Cardiac muscle cell (in vitro differentiated cells and primary cell): ENCODE data around the gene CD55. TPM values are rescaled to one million over a fixed set of nuclear protein-coding genes. Genes with fewer than 3 reads are reported as not detected.
A peak's percentile ranks its signal among the peaks of the same experiment; 100 is the strongest.

Source experiments
- DNase-seq, 2 donors: peaks; one replicate each; pipeline versions ENCODE4 v3.0.0 to v3.0.0-alpha.2; 2010 to 2017; ENCODE audit warnings: low read depth in 1 of 2, low spot score in 1 of 2
- H3K27ac ChIP-seq: fragments of 200-600 bp; sonication (generic); 2 replicates; pipeline ENCODE4 v1.5.1; 2016
- H3K27me3 ChIP-seq: fragments of 200-600 bp; sonication (generic); 2 replicates; pipeline ENCODE4 v1.6.0; 2016; ENCODE audit warnings: control low read depth
- H3K36me3 ChIP-seq: fragments of 200-600 bp; sonication (generic); 2 replicates; pipeline ENCODE4 v1.5.1; 2016; ENCODE audit warnings: control low read depth
- H3K4me1 ChIP-seq: fragments of 200-600 bp; sonication (generic); 2 replicates; pipeline ENCODE4 v1.8.1; 2017; ENCODE audit warnings: low read depth, mild to moderate bottlenecking, mixed run types
- H3K4me3 ChIP-seq: fragments of 200-600 bp; sonication (generic); 2 replicates; pipeline ENCODE4 v1.5.1; 2016; ENCODE audit warnings: mild to moderate bottlenecking
- H3K9me3 ChIP-seq: fragments of 200-600 bp; sonication (generic); 2 replicates; pipeline ENCODE4 v1.5.1; 2017; ENCODE audit warnings: low read depth, mild to moderate bottlenecking, control low read depth
- polyA plus RNA-seq: library from polyadenylated mRNA; unstranded; fragments of >200 nt; fragmentation: Nextera tagmentation; extraction: Ambion mirVana; gene quantifications from 2 replicates; pipeline ENCODE4 v1.2.1, GENCODE V29; 2016
- total RNA-seq: library from RNA; depleted of rRNA; stranded (reverse); fragments of >200 nt; gene quantifications from 2 replicates; pipeline ENCODE4 v1.2.3, GENCODE V29; 2016
- TF ChIP-seq, protein P1 (sequence below): IDR thresholded peaks from 2 replicates; pipeline ENCODE4 v1.5.1; 2012; ENCODE audit warnings: low read depth, mild to moderate bottlenecking, low read length

CD55 gene
- total and polyA plus RNA-seq, 2 experiments from 2014 or later = 19.4 to 20.3 TPM

DNA sequence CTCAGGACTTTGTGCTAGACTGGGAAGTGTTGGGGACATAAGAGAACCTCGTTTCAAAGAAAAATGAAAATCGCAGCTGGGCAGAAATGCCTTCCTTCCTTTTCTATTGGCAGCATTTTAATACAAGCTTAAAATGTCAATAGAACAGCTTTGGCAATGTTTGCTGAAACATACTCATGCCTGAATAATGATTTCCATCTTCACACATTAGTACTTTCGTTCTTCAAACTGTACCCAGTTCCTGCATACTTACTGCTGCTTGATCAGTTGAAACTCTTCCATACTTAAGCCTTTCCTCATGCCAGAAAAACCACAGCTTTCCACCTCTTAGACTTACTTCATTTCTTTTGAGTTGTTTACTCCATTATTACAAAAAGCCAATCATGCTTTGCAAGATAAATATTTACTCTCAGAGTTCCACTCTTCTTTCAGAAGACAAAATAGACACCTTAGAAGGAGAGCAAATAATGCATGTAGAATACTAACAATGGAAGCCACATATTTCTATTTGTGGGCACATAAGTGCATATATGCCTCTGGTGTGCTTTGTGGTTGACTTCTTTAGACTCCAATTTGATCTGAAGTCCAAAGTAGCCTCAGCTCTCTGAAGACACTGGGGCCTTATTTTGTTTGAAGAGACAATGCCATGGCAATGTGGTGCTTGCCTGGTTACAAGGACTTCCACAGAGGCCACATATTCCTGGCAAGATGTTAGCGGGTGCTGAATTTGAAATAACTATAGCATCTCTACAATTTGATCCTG, 22.7 kb upstream of the CD55 start:
- TF ChIP-seq, protein P1, sequence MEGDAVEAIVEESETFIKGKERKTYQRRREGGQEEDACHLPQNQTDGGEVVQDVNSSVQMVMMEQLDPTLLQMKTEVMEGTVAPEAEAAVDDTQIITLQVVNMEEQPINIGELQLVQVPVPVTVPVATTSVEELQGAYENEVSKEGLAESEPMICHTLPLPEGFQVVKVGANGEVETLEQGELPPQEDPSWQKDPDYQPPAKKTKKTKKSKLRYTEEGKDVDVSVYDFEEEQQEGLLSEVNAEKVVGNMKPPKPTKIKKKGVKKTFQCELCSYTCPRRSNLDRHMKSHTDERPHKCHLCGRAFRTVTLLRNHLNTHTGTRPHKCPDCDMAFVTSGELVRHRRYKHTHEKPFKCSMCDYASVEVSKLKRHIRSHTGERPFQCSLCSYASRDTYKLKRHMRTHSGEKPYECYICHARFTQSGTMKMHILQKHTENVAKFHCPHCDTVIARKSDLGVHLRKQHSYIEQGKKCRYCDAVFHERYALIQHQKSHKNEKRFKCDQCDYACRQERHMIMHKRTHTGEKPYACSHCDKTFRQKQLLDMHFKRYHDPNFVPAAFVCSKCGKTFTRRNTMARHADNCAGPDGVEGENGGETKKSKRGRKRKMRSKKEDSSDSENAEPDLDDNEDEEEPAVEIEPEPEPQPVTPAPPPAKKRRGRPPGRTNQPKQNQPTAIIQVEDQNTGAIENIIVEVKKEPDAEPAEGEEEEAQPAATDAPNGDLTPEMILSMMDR = no peak
- no peaks in the 10 kb centered on the region for H3K27me3 ChIP-seq
- H3K9me3 ChIP-seq = no peaks in the 10 kb centered on the region
- no peak for DNase-seq
- H3K4me1 ChIP-seq = no peaks in the 10 kb centered on the region
- no peak overlapping the region for H3K27ac ChIP-seq
- H3K4me3 ChIP-seq = no peak overlapping the region
- no peaks in the 10 kb centered on the region for H3K36me3 ChIP-seq

DNA sequence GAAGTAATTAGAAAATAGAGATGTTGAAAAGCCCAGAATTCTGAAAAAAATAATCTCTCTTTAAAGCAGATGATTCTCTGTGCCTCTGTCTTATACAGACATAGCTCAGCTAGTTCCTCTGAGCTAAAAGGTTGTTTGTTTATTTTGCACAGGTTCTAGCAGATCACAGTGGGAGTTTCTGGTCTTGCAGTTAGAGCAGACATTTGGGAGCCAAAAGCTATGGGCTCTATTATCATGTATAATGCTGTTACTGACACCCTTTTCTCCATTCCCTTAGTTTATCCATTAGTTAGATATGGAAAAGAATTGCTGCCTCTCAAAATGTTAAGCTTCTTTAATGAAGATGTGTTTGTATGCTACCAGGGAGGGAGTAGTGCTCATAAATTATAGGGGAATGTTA, 20.5 kb upstream of the CD55 start:
- Histone ChIP-seq H3K36me3 (no peaks in the 10 kb centered on the region), H3K4me3 (no peak overlapping the region), H3K27me3 (no peaks in the 10 kb centered on the region), H3K9me3 (no peaks in the 10 kb centered on the region), H3K4me1 (no peaks in the 10 kb centered on the region), H3K27ac (no peak overlapping the region)
- no peak for DNase-seq
- TF ChIP-seq, protein P1 = no peak

DNA sequence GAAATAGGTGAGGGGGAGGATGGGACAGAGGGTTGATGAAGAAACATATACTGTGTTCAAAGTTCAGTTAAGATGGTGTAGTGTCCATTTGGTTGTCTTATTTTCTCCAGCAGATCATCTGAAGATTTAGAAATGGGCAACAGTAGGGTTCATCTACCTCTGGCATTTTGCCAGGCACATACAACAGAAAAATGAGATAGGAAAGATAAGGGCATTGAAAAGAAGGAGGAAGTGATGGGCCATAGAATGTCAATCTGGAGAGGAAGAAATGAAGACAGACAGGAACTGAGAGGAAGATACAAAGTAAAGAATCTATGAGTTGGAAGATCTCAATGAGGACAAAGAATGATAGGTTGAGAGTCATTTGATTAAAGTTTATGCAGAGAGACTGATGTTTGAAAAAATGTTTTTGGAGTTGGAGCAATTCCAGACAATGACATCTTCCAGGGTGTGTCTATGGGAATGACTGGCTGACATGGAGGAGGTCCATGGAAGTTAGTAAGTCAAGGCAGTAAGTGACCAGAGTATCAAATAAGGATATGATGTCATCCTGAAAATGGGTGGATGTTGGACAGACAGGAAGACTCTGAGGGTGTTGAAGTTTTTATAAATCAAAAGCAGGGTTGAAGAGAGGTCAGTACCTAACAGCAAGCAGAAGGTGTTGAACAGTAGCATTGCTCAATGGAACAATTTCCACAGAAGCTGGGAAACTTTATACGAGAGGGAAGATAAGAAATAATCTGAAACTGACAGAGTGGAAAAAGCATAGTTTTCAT, 18.7 kb upstream of the CD55 start:
- no peaks in the 10 kb centered on the region for H3K9me3 ChIP-seq
- no peaks in the 10 kb centered on the region for H3K36me3 ChIP-seq
- H3K4me1 ChIP-seq = no peaks in the 10 kb centered on the region
- H3K27ac ChIP-seq = no peak overlapping the region
- DNase-seq = peak in 1 of 2 donors; percentile 64
- H3K27me3 ChIP-seq = no peaks in the 10 kb centered on the region
- H3K4me3 ChIP-seq = no peak overlapping the region
- TF ChIP-seq, protein P1 = no peak

DNA sequence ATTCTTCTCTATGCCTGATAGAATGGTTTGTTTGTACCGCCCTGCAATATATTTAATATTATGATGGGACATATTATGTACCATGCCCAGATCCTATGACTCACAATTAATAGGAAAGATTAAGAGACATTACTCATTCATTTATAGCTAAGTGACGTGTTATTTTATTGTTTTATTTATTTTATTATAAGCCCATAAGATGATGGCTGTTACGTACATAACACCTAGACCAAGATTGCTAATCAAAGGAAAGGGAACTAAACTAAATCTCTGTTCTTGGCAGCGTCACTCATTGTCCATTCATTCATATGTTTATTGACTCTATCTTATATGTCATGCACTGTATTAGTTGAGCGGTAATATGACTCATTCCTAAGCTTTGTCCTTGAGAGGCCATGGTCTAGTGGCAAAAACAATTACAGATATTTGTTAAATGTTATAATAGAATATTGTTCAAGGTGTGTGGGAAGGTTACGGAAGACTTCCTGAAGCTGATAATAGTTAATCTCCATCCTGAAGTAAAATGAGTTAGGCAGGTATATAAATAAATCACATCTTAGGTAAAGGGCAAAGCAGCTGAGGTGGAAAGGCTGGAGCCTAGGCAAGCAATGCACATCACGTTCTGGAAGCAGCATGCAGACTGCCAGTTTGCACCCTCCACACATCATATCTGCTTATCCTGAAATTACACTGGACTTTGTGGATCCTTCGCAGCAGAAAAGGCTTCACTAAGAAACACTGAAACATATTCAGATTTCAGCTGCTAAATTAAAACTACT, 16.6 kb upstream of the CD55 start:
- Histone ChIP-seq H3K27ac (no peak overlapping the region), H3K4me3 (no peak overlapping the region), H3K4me1 (peaks cover 5% of the 10 kb centered on the region), H3K27me3 (no peaks in the 10 kb centered on the region), H3K36me3 (no peaks in the 10 kb centered on the region), H3K9me3 (no peaks in the 10 kb centered on the region)
- DNase-seq = no peak
- TF ChIP-seq, protein P1 = no peak

DNA sequence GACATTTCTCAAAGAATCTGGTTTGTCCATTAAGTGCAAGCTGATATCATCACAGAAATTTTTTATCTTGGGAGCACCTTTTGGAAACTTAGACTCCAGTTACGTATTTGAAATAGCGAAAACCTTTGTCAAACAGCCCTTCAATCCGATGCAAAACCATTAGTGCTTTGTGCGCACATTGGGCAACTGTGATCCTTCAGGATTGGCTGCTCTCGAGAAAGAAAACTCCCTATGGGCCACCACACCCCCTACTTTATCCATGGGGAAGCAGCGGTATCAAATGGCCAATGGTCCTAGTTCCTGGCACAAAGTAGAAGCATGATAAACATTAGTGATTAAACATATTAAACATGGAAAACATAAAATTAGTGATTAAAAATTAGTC, 16.0 kb upstream of the CD55 start:
- DNase-seq = no peak
- Histone ChIP-seq H3K4me3 (no peak overlapping the region), H3K4me1 (peaks cover 11% of the 10 kb centered on the region), H3K27ac (no peak overlapping the region), H3K36me3 (no peaks in the 10 kb centered on the region), H3K27me3 (no peaks in the 10 kb centered on the region), H3K9me3 (no peaks in the 10 kb centered on the region)
- TF ChIP-seq, protein P1 = no peak
